Measurements from ENCODE around the gene ALB. TPM values are rescaled to one million over a fixed set of nuclear protein-coding genes. Genes with fewer than 3 reads are reported as not detected.

The ALB gene
- total RNA-seq, 1 experiment from 2014 or later: not detected

DNA sequence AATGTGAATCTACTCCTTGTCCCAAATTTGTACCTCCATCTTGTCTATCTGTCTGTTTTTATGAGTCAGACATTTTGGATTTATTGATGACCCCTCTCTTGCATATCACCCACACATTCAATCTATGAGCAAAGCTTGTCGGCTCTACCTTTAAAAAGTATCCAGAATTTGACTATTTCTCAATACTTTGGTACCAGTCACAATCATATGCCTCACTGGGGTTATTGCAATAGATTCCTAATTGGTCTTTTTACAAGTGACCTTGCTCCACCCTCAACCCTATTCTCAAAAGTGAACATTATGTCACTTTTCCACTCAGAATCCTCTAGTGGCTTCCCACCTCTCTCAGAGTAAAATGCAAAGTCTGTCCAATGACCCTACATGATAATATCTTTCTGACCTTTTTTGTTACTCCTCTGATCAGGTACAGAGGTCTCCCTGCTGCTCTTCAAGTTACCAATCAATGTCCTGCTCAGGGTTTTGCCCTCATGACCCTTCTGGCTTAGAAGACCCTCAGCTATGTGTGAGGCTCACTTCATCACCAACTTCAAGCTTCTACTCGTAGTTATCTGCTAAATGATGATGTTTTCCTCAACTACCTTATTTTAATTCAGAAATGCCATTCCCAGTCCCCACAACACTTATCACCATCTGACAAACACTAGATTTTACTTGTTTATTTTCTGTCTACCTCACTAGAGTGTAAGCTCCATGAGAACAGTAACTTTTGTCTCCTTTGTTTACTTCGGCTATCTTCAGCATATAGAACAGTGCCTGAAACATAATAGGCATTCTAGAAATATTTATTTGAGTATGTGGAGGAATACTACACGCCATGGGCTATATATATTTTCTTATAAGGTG is 54.3 kb downstream of the ALB start:
- Mint-ChIP-seq H3K27ac (ENCODE audit: unreplicated experiment) (no peak overlapping the region), H3K9me3 (ENCODE audit: low read depth, unreplicated experiment) (no peaks in the 10 kb centered on the region), H3K27me3 (ENCODE audit: unreplicated experiment) (no peaks in the 10 kb centered on the region), H3K36me3 (ENCODE audit: insufficient read depth, unreplicated experiment) (no peaks in the 10 kb centered on the region), H3K4me3 (ENCODE audit: low read depth, unreplicated experiment) (no peak overlapping the region), H3K4me1 (ENCODE audit: low read depth, unreplicated experiment) (peaks cover 2% of the 10 kb centered on the region)
- TF ChIP-seq, protein P1, sequence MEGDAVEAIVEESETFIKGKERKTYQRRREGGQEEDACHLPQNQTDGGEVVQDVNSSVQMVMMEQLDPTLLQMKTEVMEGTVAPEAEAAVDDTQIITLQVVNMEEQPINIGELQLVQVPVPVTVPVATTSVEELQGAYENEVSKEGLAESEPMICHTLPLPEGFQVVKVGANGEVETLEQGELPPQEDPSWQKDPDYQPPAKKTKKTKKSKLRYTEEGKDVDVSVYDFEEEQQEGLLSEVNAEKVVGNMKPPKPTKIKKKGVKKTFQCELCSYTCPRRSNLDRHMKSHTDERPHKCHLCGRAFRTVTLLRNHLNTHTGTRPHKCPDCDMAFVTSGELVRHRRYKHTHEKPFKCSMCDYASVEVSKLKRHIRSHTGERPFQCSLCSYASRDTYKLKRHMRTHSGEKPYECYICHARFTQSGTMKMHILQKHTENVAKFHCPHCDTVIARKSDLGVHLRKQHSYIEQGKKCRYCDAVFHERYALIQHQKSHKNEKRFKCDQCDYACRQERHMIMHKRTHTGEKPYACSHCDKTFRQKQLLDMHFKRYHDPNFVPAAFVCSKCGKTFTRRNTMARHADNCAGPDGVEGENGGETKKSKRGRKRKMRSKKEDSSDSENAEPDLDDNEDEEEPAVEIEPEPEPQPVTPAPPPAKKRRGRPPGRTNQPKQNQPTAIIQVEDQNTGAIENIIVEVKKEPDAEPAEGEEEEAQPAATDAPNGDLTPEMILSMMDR (IDR thresholded peaks at IDR 0.05; ENCODE audit: unreplicated experiment): no peak
- CTCF ChIA-PET: interaction anchor here (0.6 to 0.7 kb wide), 2 partner anchors 68 to 1645 kb away, joined by 4 to 6 read pairs; no protein-coding TSS in a partner anchor
- no peak for DNase-seq
- intact Hi-C loops (cut with micrococcal nuclease; ENCODE audit: unreplicated experiment): no loop called here
- no TSS peak for BruUV-seq (replicated peaks)

DNA sequence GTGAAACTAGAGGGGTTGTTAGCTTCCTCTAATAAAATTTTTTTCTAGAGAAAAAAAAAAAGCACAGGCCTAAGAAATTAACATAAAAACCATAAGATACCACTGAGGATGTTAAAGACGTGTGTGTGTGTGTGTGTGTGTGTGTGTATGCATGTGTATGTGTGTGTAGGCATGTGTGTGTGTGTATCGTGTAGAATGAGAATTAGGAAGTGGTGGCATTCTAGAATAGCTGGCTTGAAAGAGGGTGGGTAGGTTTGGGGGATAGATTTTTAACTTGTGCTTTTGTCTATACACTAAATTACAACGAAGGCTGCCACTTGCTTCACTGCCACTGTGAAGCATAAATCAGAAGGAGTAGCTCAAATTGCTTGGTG is 54.9 kb downstream of the ALB start:
- BruUV-seq (replicated peaks): no TSS peak
- Mint-ChIP-seq H3K36me3 (ENCODE audit: insufficient read depth, unreplicated experiment) (no peaks in the 10 kb centered on the region), H3K27me3 (ENCODE audit: unreplicated experiment) (no peaks in the 10 kb centered on the region), H3K4me3 (ENCODE audit: low read depth, unreplicated experiment) (no peak overlapping the region), H3K9me3 (ENCODE audit: low read depth, unreplicated experiment) (no peaks in the 10 kb centered on the region), H3K4me1 (ENCODE audit: low read depth, unreplicated experiment) (no peaks in the 10 kb centered on the region), H3K27ac (ENCODE audit: unreplicated experiment) (no peak overlapping the region)
- CTCF ChIA-PET: interaction anchor here (0.6 to 0.7 kb wide), 2 partner anchors 67 to 1644 kb away, joined by 4 to 6 read pairs; no protein-coding TSS in a partner anchor
- intact Hi-C loops (cut with micrococcal nuclease; ENCODE audit: unreplicated experiment): no loop called here
- DNase-seq: no peak
- TF ChIP-seq, protein P1 (IDR thresholded peaks at IDR 0.05; ENCODE audit: unreplicated experiment): no peak

DNA sequence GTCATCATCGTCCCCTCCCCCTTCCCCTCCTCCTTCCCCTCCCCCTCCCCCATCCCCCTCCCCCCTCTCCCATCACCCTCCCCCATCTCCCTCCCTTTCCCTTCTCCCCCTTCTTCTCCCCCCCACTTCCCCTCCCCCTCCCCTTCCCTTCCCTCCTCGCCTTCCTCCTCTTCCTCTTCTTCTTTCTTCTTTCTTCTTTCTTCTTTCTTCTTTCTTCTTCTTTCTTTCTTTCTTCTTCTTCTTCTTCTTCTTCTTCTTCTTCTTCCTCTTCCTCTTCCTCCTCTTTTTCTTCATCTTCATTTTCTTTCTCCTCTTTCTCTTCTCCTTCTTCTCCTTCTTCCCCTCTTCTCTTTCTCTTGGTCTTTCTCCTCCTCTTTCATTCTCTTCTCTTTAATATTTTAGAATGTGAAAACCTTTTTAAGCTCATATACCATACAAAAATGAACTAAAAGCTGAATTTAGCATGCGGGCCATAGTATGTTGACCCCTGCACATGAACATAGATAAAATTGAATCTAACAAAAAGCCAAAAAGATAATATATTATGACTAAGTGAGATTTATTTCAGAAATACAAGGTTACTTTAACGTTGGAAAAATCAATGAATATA is 56.9 kb downstream of the ALB start:
- Mint-ChIP-seq H3K27me3 (ENCODE audit: unreplicated experiment) (no peaks in the 10 kb centered on the region), H3K4me1 (ENCODE audit: low read depth, unreplicated experiment) (no peaks in the 10 kb centered on the region), H3K4me3 (ENCODE audit: low read depth, unreplicated experiment) (no peak overlapping the region), H3K27ac (ENCODE audit: unreplicated experiment) (no peak overlapping the region), H3K36me3 (ENCODE audit: insufficient read depth, unreplicated experiment) (no peaks in the 10 kb centered on the region), H3K9me3 (ENCODE audit: low read depth, unreplicated experiment) (no peaks in the 10 kb centered on the region)
- DNase-seq: no peak
- TF ChIP-seq, protein P1 (IDR thresholded peaks at IDR 0.05; ENCODE audit: unreplicated experiment): no peak
- intact Hi-C loops (cut with micrococcal nuclease; ENCODE audit: unreplicated experiment): no loop called here
- CTCF ChIA-PET: no interaction called here
- BruUV-seq (replicated peaks): no TSS peak

DNA sequence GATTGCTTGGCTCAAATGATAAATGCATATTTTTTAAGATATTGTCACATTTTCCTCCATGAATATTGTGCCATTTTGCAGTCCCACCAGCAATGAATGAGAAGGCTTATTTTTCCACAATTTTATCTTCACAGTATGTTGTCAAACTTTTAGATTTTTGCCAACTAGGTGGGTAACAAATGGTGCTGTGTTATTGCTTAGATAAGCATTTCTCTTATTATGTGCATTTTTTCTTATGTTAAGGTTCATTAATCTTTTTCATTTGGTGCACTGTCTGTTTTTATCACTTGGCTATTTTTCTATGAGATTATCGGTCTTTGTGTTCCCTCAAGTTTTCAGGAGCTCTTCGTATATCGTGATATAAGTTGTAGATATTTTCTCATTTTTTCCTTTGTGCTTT is 64.1 kb downstream of the ALB start:
- TF ChIP-seq, protein P1 (IDR thresholded peaks at IDR 0.05; ENCODE audit: unreplicated experiment): no peak
- CTCF ChIA-PET: no interaction called here
- H3K36me3 Mint-ChIP-seq (ENCODE audit: insufficient read depth, unreplicated experiment): no peaks in the 10 kb centered on the region
- no TSS peak for BruUV-seq (replicated peaks)
- no peak for DNase-seq
- H3K9me3 Mint-ChIP-seq (ENCODE audit: low read depth, unreplicated experiment): peaks cover 3% of the 10 kb centered on the region
- H3K4me3 Mint-ChIP-seq (ENCODE audit: low read depth, unreplicated experiment): no peak overlapping the region
- H3K4me1 Mint-ChIP-seq (ENCODE audit: low read depth, unreplicated experiment): no peaks in the 10 kb centered on the region
- peaks cover 36% of the 10 kb centered on the region for H3K27me3 Mint-ChIP-seq (ENCODE audit: unreplicated experiment)
- intact Hi-C loops (cut with micrococcal nuclease; ENCODE audit: unreplicated experiment): no loop called here
- H3K27ac Mint-ChIP-seq (ENCODE audit: unreplicated experiment): no peak overlapping the region

Data from Calu3 (cell line).